MCF 10A (cell line): ENCODE data around the gene AGER. TPM values are rescaled to one million over a fixed set of nuclear protein-coding genes. Genes with fewer than 3 reads are reported as not detected.

Source experiments
- BruUV-seq: library from RNA; stranded (reverse); fragments of 400-500 nt; replicated peaks from 2 replicates; lab custom pipeline; 2021; lab: Mats Ljungman, UMichigan
- CTCF ChIA-PET: fragments of 300-600 bp; sonication (Branson Sonifier 250); formaldehyde crosslinking; extraction: SDS; loops from one replicate; lab custom pipeline; 2021; ENCODE audit warnings: antibody characterized with exemption, inconsistent platforms; lab: Yijun Ruan, JAX
- POLR2A ChIA-PET: fragments of 300-600, 350-650 bp; sonication (Branson Sonifier 250); formaldehyde crosslinking; extraction: SDS; loops from one replicate; lab custom pipeline; 2020; ENCODE audit warnings: antibody characterized with exemption, inconsistent platforms; lab: Yijun Ruan, JAX
- DNase-seq: peaks from one replicate; pipeline ENCODE4 v3.0.0-alpha.2; 2018; ENCODE audit not compliant: unreplicated experiment
- H3K27ac Mint-ChIP-seq: one replicate; pipeline ENCODE4 v1.8.0; 2022; ENCODE audit warnings: mild to moderate bottlenecking, low read depth, mixed read lengths; ENCODE audit not compliant: unreplicated experiment
- H3K27me3 Mint-ChIP-seq: one replicate; pipeline ENCODE4 v1.8.0; 2022; ENCODE audit warnings: mixed read lengths; ENCODE audit not compliant: insufficient read depth, unreplicated experiment
- H3K36me3 Mint-ChIP-seq: one replicate; pipeline ENCODE4 v1.8.0; 2022; ENCODE audit warnings: mild to moderate bottlenecking, moderate library complexity, mixed read lengths; ENCODE audit not compliant: insufficient read depth, unreplicated experiment
- H3K4me1 Mint-ChIP-seq: one replicate; pipeline ENCODE4 v1.8.0; 2022; ENCODE audit warnings: mixed read lengths; ENCODE audit not compliant: insufficient read depth, unreplicated experiment
- H3K4me3 Mint-ChIP-seq: one replicate; pipeline ENCODE4 v1.8.0; 2022; ENCODE audit warnings: mild to moderate bottlenecking, moderate library complexity, mixed read lengths; ENCODE audit not compliant: unreplicated experiment
- H3K9me3 Mint-ChIP-seq: one replicate; pipeline ENCODE4 v1.8.0; 2022; ENCODE audit warnings: mixed read lengths; ENCODE audit not compliant: unreplicated experiment
- CTCF ChIP-seq: fragments of 200-600 bp; IDR thresholded peaks from one replicate; pipeline ENCODE4 v1.8.0; 2022; ENCODE audit warnings: antibody characterized with exemption, mild to moderate bottlenecking; ENCODE audit not compliant: unreplicated experiment
- intact Hi-C: fragments of 100-400 bp; cut with micrococcal nuclease; formaldehyde crosslinking; loops from 2 replicates; pipeline ENCODE4 v1.14.1; 2022
- total RNA-seq: library from RNA; stranded (reverse); gene quantifications from 2 replicates; pipeline ENCODE4 v1.2.3, GENCODE V29; 2022

AGER gene
- total RNA-seq, 1 experiment from 2014 or later, result 8.0 TPM

DNA sequence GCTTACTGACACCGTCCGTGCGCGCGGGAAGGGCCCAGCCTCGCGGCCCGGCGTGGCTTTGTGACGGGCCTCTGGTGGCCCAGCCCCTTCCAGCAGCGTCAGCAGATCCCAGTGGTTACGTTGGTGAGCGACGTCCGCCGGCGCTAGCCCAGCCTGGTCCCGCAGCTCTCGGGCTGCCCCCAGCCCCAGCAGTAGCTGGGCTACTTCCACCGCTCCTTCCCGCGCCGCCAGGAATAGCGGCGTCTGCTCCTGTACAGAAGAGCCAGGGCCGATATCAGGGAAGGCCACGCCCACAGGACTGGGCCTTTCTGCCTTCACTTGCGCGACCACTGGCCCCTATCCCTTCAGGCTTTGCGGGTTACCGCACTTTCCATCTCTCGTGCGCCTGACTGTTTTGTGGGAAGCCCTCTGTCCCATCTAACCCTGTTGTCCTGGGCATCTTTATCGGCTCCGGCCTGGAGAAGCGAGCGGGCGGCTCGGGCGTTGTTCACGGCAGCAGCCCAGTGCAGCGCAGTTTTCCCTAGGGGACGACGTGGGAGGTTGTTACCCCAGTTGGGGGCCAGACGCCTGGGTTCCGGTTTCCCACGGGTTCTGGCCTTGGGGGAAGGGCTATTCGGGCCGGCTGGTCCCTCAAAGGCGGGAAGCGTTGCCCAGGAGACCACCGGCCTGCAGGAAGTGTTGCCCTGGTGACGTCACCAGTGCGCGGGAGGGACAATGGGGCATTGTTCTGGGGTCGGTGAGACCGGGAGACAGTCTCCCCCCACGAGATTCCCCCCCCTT, 12.0 kb upstream of the AGER start:
- H3K27me3 Mint-ChIP-seq, result no peaks in the 10 kb centered on the region
- CTCF ChIA-PET, result interaction anchor here (0.6 to 1.3 kb wide), 10 partner anchors 17 to 834 kb away, joined by 3 to 5 read pairs (median 4); partner anchors contain the start of genes AGPAT1, PSMB9 and TAP1
- TF ChIP-seq CTCF, result no peak
- TSS peak; percentile 91 for BruUV-seq
- POLR2A ChIA-PET, result interaction anchor here (0.5 to 5.9 kb wide), 38 partner anchors 8 to 1235 kb away, joined by 3 to 112 read pairs (median 4); partner anchors contain the start of genes AGPAT1, ATF6B, BAG6 and BRD2
- peak overlapping the region; percentile 98 for H3K27ac Mint-ChIP-seq
- no peaks in the 10 kb centered on the region for H3K36me3 Mint-ChIP-seq
- peaks cover 12% of the 10 kb centered on the region for H3K4me1 Mint-ChIP-seq
- intact Hi-C loops, result loop anchor here (1.0 kb wide), 2 partner anchors 18 to 77 kb away; partner anchors contain the start of gene RNF5
- DNase-seq, result peak; percentile 41
- H3K9me3 Mint-ChIP-seq, result no peaks in the 10 kb centered on the region
- H3K4me3 Mint-ChIP-seq, result peak overlapping the region; percentile 93

GRCh38 chr6:32195652-32195901, 11.5 kb upstream of the AGER start:
- BruUV-seq, result no TSS peak
- Mint-ChIP-seq H3K4me3 (peak overlapping the region; percentile 93), H3K4me1 (peaks cover 12% of the 10 kb centered on the region), H3K27me3 (no peaks in the 10 kb centered on the region), H3K9me3 (no peaks in the 10 kb centered on the region), H3K27ac (peak overlapping the region; percentile 98), H3K36me3 (no peaks in the 10 kb centered on the region)
- peak; percentile 99 for DNase-seq
- ChIA-PET POLR2A (interaction anchor here (0.5 to 5.9 kb wide), 38 partner anchors 8 to 1235 kb away, joined by 3 to 112 read pairs (median 4); partner anchors contain the start of genes AGPAT1, ATF6B, BAG6 and BRD2), CTCF (interaction anchor here (0.6 to 1.3 kb wide), 10 partner anchors 16 to 834 kb away, joined by 3 to 5 read pairs (median 4); partner anchors contain the start of genes AGPAT1, PSMB9 and TAP1)
- intact Hi-C loops, result loop anchor here (1.0 kb wide), 2 partner anchors 17 to 76 kb away; partner anchors contain the start of gene RNF5
- no peak for TF ChIP-seq CTCF

- H3K4me3 Mint-ChIP-seq, result peak overlapping the region; percentile 93
- intact Hi-C loops, result loop anchor here (1.0 kb wide), 2 partner anchors 17 to 76 kb away; partner anchors contain the start of gene RNF5
- H3K27ac Mint-ChIP-seq, result peak overlapping the region; percentile 98
- no peaks in the 10 kb centered on the region for H3K27me3 Mint-ChIP-seq
- H3K4me1 Mint-ChIP-seq, result peaks cover 12% of the 10 kb centered on the region
- H3K9me3 Mint-ChIP-seq, result no peaks in the 10 kb centered on the region
- peak; percentile 43 for TF ChIP-seq CTCF
- BruUV-seq, result TSS peak; percentile 93
- ChIA-PET CTCF (interaction anchor here (0.6 to 1.3 kb wide), 7 partner anchors 16 to 659 kb away, joined by 3 to 5 read pairs (median 4); partner anchors contain the start of genes AGPAT1, ATF6B, PSMB9 and TAP1), POLR2A (interaction anchor here (0.5 to 5.9 kb wide), 38 partner anchors 8 to 1234 kb away, joined by 3 to 112 read pairs (median 4); partner anchors contain the start of genes AGPAT1, ATF6B, BAG6 and BRD2)
- no peaks in the 10 kb centered on the region for H3K36me3 Mint-ChIP-seq
- DNase-seq, result peak; percentile 58
Observed at GRCh38 chr6:32194825-32195651, 11.0 kb upstream of the AGER start.
